OCI-LY1 (cell line): ENCODE results near the gene FLT3.

ENCODE experiments used
- H2AFZ ChIP-seq: fragments of 200-600 bp; sonication (generic), shearing (Covaris generic); 2 replicates; pipeline ENCODE4 v1.6.0; 2014; ENCODE audit warnings: antibody characterized with exemption, mild to moderate bottlenecking, low read length
- H3F3A ChIP-seq: fragments of 200-600 bp; sonication (generic), shearing (Covaris generic); 2 replicates; pipeline ENCODE4 v1.6.0; 2014; ENCODE audit warnings: mild to moderate bottlenecking, antibody characterized with exemption, low read length, moderate library complexity; ENCODE audit not compliant: insufficient read depth
- H3K27ac ChIP-seq: fragments of 200-600 bp; sonication (generic); 2 replicates; pipeline ENCODE4 v1.5.1; 2014; ENCODE audit warnings: low read length, mixed run types, mild to moderate bottlenecking, low read depth; ENCODE audit not compliant: poor library complexity, severe bottlenecking
- H3K27me3 ChIP-seq: fragments of 200-600 bp; sonication (generic); 2 replicates; pipeline ENCODE4 v1.6.0; 2014; ENCODE audit warnings: antibody characterized with exemption, mild to moderate bottlenecking, low read length, moderate library complexity; ENCODE audit not compliant: insufficient read depth
- H3K36me3 ChIP-seq: fragments of 200-600 bp; sonication (generic); 2 replicates; pipeline ENCODE4 v1.6.1; 2014; ENCODE audit warnings: mild to moderate bottlenecking, antibody characterized with exemption, low read length, moderate library complexity, mixed read lengths; ENCODE audit not compliant: insufficient read depth
- H3K4me1 ChIP-seq: fragments of 200-600 bp; sonication (generic); 2 replicates; pipeline ENCODE4 v1.5.1; 2014; ENCODE audit warnings: mild to moderate bottlenecking, low read length, moderate library complexity; ENCODE audit not compliant: insufficient read depth, severe bottlenecking
- H3K4me2 ChIP-seq: fragments of 200-600 bp; sonication (generic), shearing (Covaris generic); 2 replicates; pipeline ENCODE4 v1.6.1; 2014; ENCODE audit warnings: low read length
- H3K4me3 ChIP-seq: fragments of 200-600 bp; sonication (generic); 2 replicates; pipeline ENCODE4 v1.5.1; 2014; ENCODE audit warnings: low read length, low read depth, mild to moderate bottlenecking, mixed read lengths; ENCODE audit not compliant: poor library complexity, severe bottlenecking
- H3K79me2 ChIP-seq: fragments of 200-600 bp; shearing (Covaris generic); 2 replicates; pipeline ENCODE4 v1.6.1; 2016; ENCODE audit warnings: mixed run types, low read length, mixed read lengths; ENCODE audit not compliant: insufficient read depth
- H3K9ac ChIP-seq: fragments of 200-600 bp; sonication (generic), shearing (Covaris generic); 2 replicates; pipeline ENCODE4 v1.6.1; 2014; ENCODE audit warnings: mild to moderate bottlenecking, low read length, mixed read lengths
- H3K9me2 ChIP-seq: fragments of 200-600 bp; sonication (generic), shearing (Covaris generic); 2 replicates; pipeline ENCODE4 v1.6.1; 2014; ENCODE audit warnings: low read depth, mild to moderate bottlenecking, low read length, mixed read lengths
- H3K9me3 ChIP-seq: fragments of 200-600 bp; shearing (Covaris generic); 2 replicates; pipeline ENCODE4 v1.6.1; 2014; ENCODE audit warnings: low read length, mixed read lengths
- H4K20me1 ChIP-seq: fragments of 200-600 bp; sonication (generic), shearing (Covaris generic); 2 replicates; pipeline ENCODE4 v1.6.0; 2016; ENCODE audit warnings: mild to moderate bottlenecking, low read length; ENCODE audit not compliant: insufficient read depth
- EZH2 ChIP-seq: fragments of 200-600 bp; sonication (generic), shearing (Covaris generic); IDR thresholded peaks from 2 replicates; pipeline ENCODE4 v1.8.0; 2017; ENCODE audit warnings: borderline replicate concordance, mixed run types, mild to moderate bottlenecking, antibody characterized with exemption, low read length, moderate library complexity, mixed read lengths
- TF ChIP-seq, protein P1 (sequence below): fragments of 200-600 bp; sonication (generic), shearing (Covaris generic); IDR thresholded peaks from 2 replicates; pipeline ENCODE4 v1.5.1; 2017; ENCODE audit warnings: mild to moderate bottlenecking, antibody characterized with exemption, low read length, moderate library complexity, mixed read lengths

FLT3 gene

GRCh38 chr13:28047757-28048388 is 52.5 kb downstream of the FLT3 start:
- Histone ChIP-seq H3K27me3 (no peaks in the 10 kb centered on the region), H3K9me3 (no peaks in the 10 kb centered on the region), H3K9me2 (no peaks in the 10 kb centered on the region), H3K27ac (no peak overlapping the region), H3K4me3 (no peak overlapping the region), H4K20me1 (no peaks in the 10 kb centered on the region), H3K36me3 (no peaks in the 10 kb centered on the region), H3K4me1 (peaks cover 22% of the 10 kb centered on the region), H3F3A (no peaks in the 10 kb centered on the region), H3K79me2 (no peaks in the 10 kb centered on the region), H3K4me2 (peak overlapping the region; percentile 26), H2AFZ (peak overlapping the region; percentile 45; the same call in 1 of the 2 replicates), H3K9ac (no peak overlapping the region)
- TF ChIP-seq EZH2 = no peak
- TF ChIP-seq, protein P1, sequence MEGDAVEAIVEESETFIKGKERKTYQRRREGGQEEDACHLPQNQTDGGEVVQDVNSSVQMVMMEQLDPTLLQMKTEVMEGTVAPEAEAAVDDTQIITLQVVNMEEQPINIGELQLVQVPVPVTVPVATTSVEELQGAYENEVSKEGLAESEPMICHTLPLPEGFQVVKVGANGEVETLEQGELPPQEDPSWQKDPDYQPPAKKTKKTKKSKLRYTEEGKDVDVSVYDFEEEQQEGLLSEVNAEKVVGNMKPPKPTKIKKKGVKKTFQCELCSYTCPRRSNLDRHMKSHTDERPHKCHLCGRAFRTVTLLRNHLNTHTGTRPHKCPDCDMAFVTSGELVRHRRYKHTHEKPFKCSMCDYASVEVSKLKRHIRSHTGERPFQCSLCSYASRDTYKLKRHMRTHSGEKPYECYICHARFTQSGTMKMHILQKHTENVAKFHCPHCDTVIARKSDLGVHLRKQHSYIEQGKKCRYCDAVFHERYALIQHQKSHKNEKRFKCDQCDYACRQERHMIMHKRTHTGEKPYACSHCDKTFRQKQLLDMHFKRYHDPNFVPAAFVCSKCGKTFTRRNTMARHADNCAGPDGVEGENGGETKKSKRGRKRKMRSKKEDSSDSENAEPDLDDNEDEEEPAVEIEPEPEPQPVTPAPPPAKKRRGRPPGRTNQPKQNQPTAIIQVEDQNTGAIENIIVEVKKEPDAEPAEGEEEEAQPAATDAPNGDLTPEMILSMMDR = no peak

DNA sequence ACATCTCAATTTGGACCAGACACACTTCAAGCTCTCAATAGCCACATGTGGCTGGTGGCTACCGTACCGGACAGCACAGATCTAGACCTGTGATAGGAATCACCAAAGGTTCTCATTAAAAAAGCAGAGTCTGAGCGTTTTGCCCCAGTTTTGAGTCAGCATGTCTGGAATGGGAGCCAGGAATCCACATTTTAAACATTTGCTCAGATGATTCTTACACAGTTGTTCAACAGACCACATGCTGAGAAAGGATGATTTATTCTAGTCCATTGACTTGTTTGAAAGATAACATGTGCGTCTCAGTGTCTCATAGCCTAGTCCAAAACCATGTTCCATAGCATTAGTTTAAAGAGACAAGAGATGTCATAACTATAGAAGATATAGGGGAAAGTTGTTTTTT is 53.4 kb downstream of the FLT3 start:
- Histone ChIP-seq H3K79me2 (no peaks in the 10 kb centered on the region), H4K20me1 (no peaks in the 10 kb centered on the region), H3K9ac (no peak overlapping the region), H3K4me2 (no peak overlapping the region), H3K4me1 (peaks cover 22% of the 10 kb centered on the region), H3K36me3 (no peaks in the 10 kb centered on the region), H2AFZ (no peak overlapping the region), H3K27me3 (no peaks in the 10 kb centered on the region), H3K4me3 (no peak overlapping the region), H3K9me2 (no peaks in the 10 kb centered on the region), H3K9me3 (no peaks in the 10 kb centered on the region), H3K27ac (no peak overlapping the region), H3F3A (no peaks in the 10 kb centered on the region)
- TF ChIP-seq, protein P1 = no peak
- no peak for TF ChIP-seq EZH2

- TF ChIP-seq, protein P1 = no peak
- TF ChIP-seq EZH2 = no peak
- no peak overlapping the region for H3K27ac ChIP-seq
- no peaks in the 10 kb centered on the region for H3K27me3 ChIP-seq
- no peak overlapping the region for H3K4me3 ChIP-seq
- H3K9me3 ChIP-seq = no peaks in the 10 kb centered on the region
- no peaks in the 10 kb centered on the region for H3F3A ChIP-seq
- H3K79me2 ChIP-seq = no peaks in the 10 kb centered on the region
- H3K9ac ChIP-seq = no peak overlapping the region
- H3K4me1 ChIP-seq = peaks cover 22% of the 10 kb centered on the region
- no peaks in the 10 kb centered on the region for H3K9me2 ChIP-seq
- H3K4me2 ChIP-seq = no peak overlapping the region
- no peaks in the 10 kb centered on the region for H4K20me1 ChIP-seq
- no peak overlapping the region for H2AFZ ChIP-seq
- H3K36me3 ChIP-seq = no peaks in the 10 kb centered on the region
Observed at GRCh38 chr13:28045861-28046260, 54.5 kb downstream of the FLT3 start.
